Mesodermal cell (in vitro differentiated cells): Measurements from ENCODE around the gene MMP11.
A peak's percentile ranks its signal among the peaks of the same experiment; 100 is the strongest.

Source experiments
- H3K27ac ChIP-seq: 2 replicates; pipeline ENCODE4 v1.7.0; 2013; ENCODE audit warnings: mild to moderate bottlenecking, low read depth, low read length, moderate library complexity; ENCODE audit not compliant: severe bottlenecking
- H3K36me3 ChIP-seq: 2 replicates; pipeline ENCODE4 v1.7.1; 2013; ENCODE audit warnings: mild to moderate bottlenecking, low read length, moderate library complexity; ENCODE audit not compliant: control insufficient read depth, insufficient read depth
- H3K4me1 ChIP-seq: one replicate; pipeline ENCODE4 v1.7.1; 2013; ENCODE audit warnings: mild to moderate bottlenecking, low read length; ENCODE audit not compliant: insufficient read depth, control insufficient read depth, poor library complexity, severe bottlenecking
- H3K4me3 ChIP-seq: 2 replicates; pipeline ENCODE4 v1.7.0; 2013; ENCODE audit warnings: low read length, control low read depth, mild to moderate bottlenecking; ENCODE audit not compliant: insufficient read depth, poor library complexity, severe bottlenecking; ENCODE audit errors: extremely low read depth
- H3K9me3 ChIP-seq: 2 replicates; pipeline ENCODE4 v1.7.1; 2013; ENCODE audit warnings: mild to moderate bottlenecking, low read length, moderate library complexity; ENCODE audit not compliant: control insufficient read depth
- WGBS, 2 experiments: methylation state at CpG; one replicate each; pipeline ENCODE4 v1.1.5; 2013; ENCODE audit warnings: missing lambda C conversion rate in 2 of 2; ENCODE audit not compliant: insufficient coverage in 2 of 2; 5-methylcytosine and 5-hydroxymethylcytosine counted together

The MMP11 gene

DNA sequence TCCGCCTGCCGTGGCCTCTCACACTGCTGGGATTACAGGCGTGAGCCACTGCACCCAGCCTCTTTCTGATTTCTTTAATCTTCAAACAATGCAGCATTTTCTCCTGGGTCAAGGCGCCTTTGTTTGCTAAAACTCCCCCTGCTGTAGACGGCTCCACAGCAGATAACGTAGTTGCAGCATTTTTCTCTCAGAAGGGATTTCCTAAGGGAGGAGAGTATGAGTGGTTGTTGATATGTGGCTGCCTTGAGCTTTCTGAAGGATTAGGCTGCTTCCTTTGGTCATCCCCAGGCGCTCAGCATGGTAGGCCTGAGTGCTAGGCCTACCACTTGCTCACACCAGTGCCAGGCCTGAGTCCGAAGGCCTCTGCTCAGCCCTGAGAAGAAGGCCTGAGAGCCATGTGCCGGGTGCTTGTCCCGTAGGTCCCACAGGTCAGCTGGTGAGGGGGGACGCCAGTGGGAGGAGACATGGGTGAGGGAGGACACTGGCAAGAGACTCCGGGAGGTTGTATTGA lies 32.2 kb downstream of the MMP11 start:
- 85 to 87% methylated on average over 6 to 12 of the region's 12 CpGs for WGBS, 2 experiments
- peaks cover 79% of the 10 kb centered on the region for H3K36me3 ChIP-seq
- H3K4me1 ChIP-seq = no peaks in the 10 kb centered on the region
- no peaks in the 10 kb centered on the region for H3K9me3 ChIP-seq
- H3K27ac ChIP-seq = no peak overlapping the region
- H3K4me3 ChIP-seq = no peak overlapping the region

GRCh38 chr22:23806837-23807236 lies 34.2 kb downstream of the MMP11 start:
- 100% methylated on average over 1 of the region's 1 CpG; no CpG with 5 or more reads in 1 of the 2 experiments for WGBS, 2 experiments
- no peak overlapping the region for H3K27ac ChIP-seq
- H3K9me3 ChIP-seq = no peaks in the 10 kb centered on the region
- no peak overlapping the region for H3K4me3 ChIP-seq
- peaks cover 74% of the 10 kb centered on the region for H3K36me3 ChIP-seq
- H3K4me1 ChIP-seq = no peaks in the 10 kb centered on the region

- WGBS, 2 experiments = 100% methylated on average over 1 to 3 of the region's 4 CpGs
- Histone ChIP-seq H3K4me1 (peaks cover 14% of the 10 kb centered on the region), H3K36me3 (peaks cover 70% of the 10 kb centered on the region)
Measured at GRCh38 chr22:23812378-23812777, 39.7 kb downstream of the MMP11 start.

DNA sequence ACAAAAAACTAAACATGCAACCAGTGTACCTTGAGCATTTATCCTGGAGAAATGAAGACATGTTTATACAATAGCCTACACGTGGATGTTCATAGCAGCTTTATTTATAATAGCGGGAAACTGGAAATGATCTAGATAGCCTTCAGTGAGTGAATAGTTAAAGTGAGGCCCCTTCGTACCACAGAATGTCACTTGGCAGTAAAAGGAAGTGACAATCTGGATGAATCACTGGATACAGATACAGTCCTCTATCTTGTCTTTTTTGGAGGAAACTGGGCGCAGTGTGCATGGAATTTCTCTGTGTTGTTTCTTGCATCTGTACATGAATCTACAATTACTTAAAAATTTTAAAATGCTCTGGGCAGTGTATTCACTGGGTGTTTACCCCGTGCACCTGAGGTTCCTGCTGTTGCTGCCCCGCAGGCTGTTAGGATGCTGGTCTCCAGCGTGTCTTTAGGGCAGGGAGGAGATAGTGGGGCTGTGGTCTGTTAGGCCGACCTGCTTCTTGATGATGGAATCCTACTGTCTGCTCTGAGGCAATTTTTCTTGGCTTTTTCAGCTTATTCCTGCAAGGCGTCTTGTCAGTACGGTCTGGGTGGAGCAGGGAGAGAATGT lies 43.0 kb downstream of the MMP11 start:
- Histone ChIP-seq H3K4me1 (peaks cover 14% of the 10 kb centered on the region), H3K36me3 (peaks cover 93% of the 10 kb centered on the region), H3K4me3 (no peak overlapping the region), H3K9me3 (no peaks in the 10 kb centered on the region), H3K27ac (peak overlapping the region; percentile 23)
- 97 to 100% methylated on average over 8 of the region's 10 CpGs for WGBS, 2 experiments

More at GRCh38 chr22:23812378-23812777, 39.7 kb downstream of the MMP11 start:
- Histone ChIP-seq H3K27ac (no peak overlapping the region), H3K9me3 (no peaks in the 10 kb centered on the region), H3K4me3 (no peak overlapping the region)

DNA sequence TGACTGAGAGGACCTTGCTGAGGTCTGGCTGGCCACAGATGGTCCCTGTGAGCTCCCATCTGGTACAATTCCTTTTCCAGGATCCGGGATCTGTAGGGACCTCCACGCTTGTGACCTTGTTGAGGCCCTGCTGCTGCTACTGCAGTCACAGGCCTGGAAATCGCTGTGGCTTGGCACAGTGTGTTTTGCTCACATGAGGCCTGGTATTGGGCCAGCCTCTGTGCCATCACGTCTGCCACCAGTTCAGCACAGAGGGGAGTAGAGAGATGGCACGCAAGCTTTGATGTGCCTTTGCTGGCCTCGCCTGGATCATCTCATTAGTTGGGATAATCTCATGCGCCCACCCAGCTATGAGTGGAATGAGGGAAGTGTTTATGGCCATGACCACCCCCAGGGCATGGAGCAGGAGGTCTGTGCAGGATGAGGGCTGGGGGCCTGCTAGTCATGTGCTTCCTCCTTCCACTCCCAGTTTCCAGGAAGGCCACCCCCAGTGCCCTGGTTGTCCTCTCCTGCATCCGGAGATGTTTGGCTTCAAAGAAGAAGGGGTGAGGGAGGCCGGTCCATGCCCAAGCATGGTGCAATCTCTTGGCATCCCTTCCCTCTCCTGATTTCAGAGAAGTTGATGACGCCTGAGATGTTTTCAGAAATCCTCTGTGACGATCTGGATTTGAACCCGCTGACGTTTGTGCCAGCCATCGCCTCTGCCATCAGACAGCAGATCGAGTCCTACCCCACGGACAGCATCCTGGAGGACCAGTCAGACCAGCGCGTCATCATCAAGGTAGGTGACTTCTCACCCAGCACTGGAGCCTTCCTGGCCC lies 43.7 kb downstream of the MMP11 start:
- Histone ChIP-seq H3K4me3 (no peak overlapping the region), H3K9me3 (no peaks in the 10 kb centered on the region), H3K27ac (peak overlapping the region; percentile 23), H3K4me1 (peaks cover 14% of the 10 kb centered on the region), H3K36me3 (peaks cover 93% of the 10 kb centered on the region)
- WGBS, 2 experiments = 87 to 92% methylated on average over 15 to 17 of the region's 18 CpGs

DNA sequence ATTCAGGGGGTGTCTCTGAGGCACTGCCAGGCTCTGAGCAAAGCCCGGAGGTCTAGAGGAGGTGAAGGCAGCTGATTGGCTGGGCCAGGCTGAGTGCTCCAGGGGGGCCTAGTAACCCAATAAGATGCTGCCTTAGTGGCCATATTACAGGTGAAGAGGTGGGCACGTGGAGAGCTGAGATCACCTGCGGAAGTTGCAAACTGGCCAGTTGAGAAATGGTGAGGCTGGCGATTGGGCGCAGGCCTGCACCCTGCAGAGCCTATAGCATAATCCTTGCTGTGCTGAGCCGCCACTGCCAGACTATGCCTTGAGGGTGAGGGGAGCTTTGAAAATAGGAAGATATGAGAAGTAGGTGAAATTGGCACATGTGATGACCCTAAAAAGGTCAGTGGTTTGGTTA lies 44.5 kb downstream of the MMP11 start:
- H3K4me3 ChIP-seq = no peak overlapping the region
- no peaks in the 10 kb centered on the region for H3K9me3 ChIP-seq
- H3K4me1 ChIP-seq = peaks cover 14% of the 10 kb centered on the region
- 98 to 100% methylated on average over 6 of the region's 6 CpGs for WGBS, 2 experiments
- H3K27ac ChIP-seq = no peak overlapping the region
- H3K36me3 ChIP-seq = peaks cover 89% of the 10 kb centered on the region

DNA sequence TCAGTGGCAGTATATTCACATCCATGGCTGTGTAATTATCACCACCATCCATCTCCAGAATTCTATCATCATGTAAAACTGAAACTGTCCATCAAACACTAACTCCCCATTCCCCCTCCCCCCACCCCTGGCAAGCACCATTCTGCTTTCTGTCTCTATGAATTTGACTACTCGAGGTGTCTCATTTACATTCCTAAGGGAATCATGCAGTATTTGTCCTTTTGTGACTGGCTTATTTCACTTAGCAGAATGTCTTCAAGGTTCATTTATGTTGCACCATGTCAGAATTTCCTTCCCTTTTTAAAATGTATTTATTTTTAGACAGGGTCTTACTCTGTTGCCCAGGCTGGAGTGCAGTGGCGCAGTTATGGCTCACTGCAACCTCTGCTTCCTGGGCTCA lies 45.9 kb downstream of the MMP11 start:
- Histone ChIP-seq H3K36me3 (peaks cover 91% of the 10 kb centered on the region), H3K9me3 (no peaks in the 10 kb centered on the region), H3K27ac (no peak overlapping the region), H3K4me3 (no peak overlapping the region), H3K4me1 (peaks cover 22% of the 10 kb centered on the region)
- WGBS, 2 experiments = 88 to 100% methylated on average over 2 of the region's 2 CpGs

- WGBS, 2 experiments = 70 to 78% methylated on average over 4 of the region's 4 CpGs
- peaks cover 95% of the 10 kb centered on the region for H3K36me3 ChIP-seq
- H3K4me3 ChIP-seq = no peak overlapping the region
- H3K9me3 ChIP-seq = no peaks in the 10 kb centered on the region
- H3K4me1 ChIP-seq = peaks cover 24% of the 10 kb centered on the region
- H3K27ac ChIP-seq = no peak overlapping the region
Measured at GRCh38 chr22:23820748-23821211, 48.1 kb downstream of the MMP11 start.

DNA sequence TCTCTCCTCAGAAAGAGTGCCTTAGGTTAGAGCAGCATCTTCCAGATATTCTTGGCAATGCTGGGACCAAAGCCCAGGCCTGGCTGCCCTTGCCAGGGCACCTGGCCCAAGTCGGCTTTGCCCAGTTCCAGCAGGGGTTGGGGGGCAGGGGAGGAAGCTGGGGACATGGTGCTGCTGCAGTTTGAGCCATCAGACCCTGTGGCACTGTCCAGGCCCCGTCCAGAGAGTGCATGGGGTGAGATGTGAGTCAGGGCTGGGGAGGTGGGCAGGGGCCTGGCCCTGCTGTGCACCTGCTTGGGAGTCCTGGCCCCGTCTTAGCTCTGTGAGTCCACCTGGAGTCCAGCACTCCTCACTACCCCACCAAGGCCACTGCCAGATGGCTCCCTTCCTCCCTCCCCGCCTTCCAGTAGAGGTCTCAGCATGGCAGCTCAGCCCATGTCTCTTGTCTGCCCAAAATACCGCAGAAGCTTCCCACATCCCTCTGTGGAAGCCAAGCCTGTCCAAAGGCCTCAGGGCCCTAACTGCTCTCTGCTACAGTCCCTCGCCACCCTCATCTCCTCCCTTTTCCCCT lies 49.5 kb downstream of the MMP11 start:
- H3K36me3 ChIP-seq = peaks cover 95% of the 10 kb centered on the region
- H3K4me3 ChIP-seq = no peak overlapping the region
- no peak overlapping the region for H3K27ac ChIP-seq
- no peaks in the 10 kb centered on the region for H3K9me3 ChIP-seq
- WGBS, 2 experiments = 95 to 97% methylated on average over 4 to 5 of the region's 6 CpGs
- H3K4me1 ChIP-seq = peaks cover 25% of the 10 kb centered on the region

- Histone ChIP-seq H3K36me3 (peaks cover 95% of the 10 kb centered on the region), H3K9me3 (no peaks in the 10 kb centered on the region), H3K27ac (no peak overlapping the region), H3K4me3 (no peak overlapping the region), H3K4me1 (peaks cover 25% of the 10 kb centered on the region)
- 97 to 100% methylated on average over 13 to 14 of the region's 14 CpGs for WGBS, 2 experiments
Measured at GRCh38 chr22:23823331-23823791, 50.7 kb downstream of the MMP11 start.
